HUES48 (cell line): ENCODE measurements around the gene BAHCC1.
A peak's percentile ranks its signal among the peaks of the same experiment; 100 is the strongest.

Source experiments
- H3K27ac ChIP-seq: one replicate; pipeline ENCODE4 v1.7.0; 2013; ENCODE audit warnings: low read depth, low read length, inconsistent platforms
- H3K27me3 ChIP-seq: 2 replicates; pipeline ENCODE4 v1.6.1; 2013; ENCODE audit warnings: mild to moderate bottlenecking, low read length; ENCODE audit not compliant: control insufficient read depth, insufficient read depth
- H3K36me3 ChIP-seq: 2 replicates; pipeline ENCODE4 v1.6.1; 2013; ENCODE audit warnings: low read length; ENCODE audit not compliant: control insufficient read depth, insufficient read depth
- H3K4me1 ChIP-seq: 2 replicates; pipeline ENCODE4 v1.6.1; 2013; ENCODE audit warnings: mild to moderate bottlenecking, low read length; ENCODE audit not compliant: control insufficient read depth, insufficient read depth
- H3K4me3 ChIP-seq: 2 replicates; pipeline ENCODE4 v1.5.1; 2013; ENCODE audit warnings: mild to moderate bottlenecking, low read depth, low read length
- H3K9ac ChIP-seq: 2 replicates; pipeline ENCODE4 v1.6.1; 2013; ENCODE audit warnings: mild to moderate bottlenecking, low read depth, low read length, moderate library complexity
- H3K9me3 ChIP-seq: 2 replicates; pipeline ENCODE4 v1.6.1; 2013; ENCODE audit warnings: low read length; ENCODE audit not compliant: control insufficient read depth, insufficient read depth

BAHCC1 gene

GRCh38 chr17:81512562-81513371 is 117.5 kb downstream of the BAHCC1 start, which contains the start of gene ACTG1:
Gene ACTG1 (minus strand): TSS chr17:81512799. CDS start chr17:81512354, 445 bp downstream.
- Histone ChIP-seq H3K9me3 (no peaks in the 10 kb centered on the region), H3K27ac (peak within 1 kb of the TSS; percentile 97), H3K27me3 (no peaks in the 10 kb centered on the region), H3K36me3 (peaks cover 35% of the 10 kb centered on the region), H3K4me1 (peaks cover 9% of the 10 kb centered on the region), H3K9ac (peak within 1 kb of the TSS; percentile 98), H3K4me3 (peak within 1 kb of the TSS; percentile 97)

GRCh38 chr17:81513372-81513752 is 118.1 kb downstream of the BAHCC1 start:
- H3K9me3 ChIP-seq = no peaks in the 10 kb centered on the region
- H3K4me1 ChIP-seq = peaks cover 14% of the 10 kb centered on the region

GRCh38 chr17:81513753-81514488 is 118.7 kb downstream of the BAHCC1 start:
- peak overlapping the region; percentile 86 for H3K9ac ChIP-seq
- peak overlapping the region; percentile 97 for H3K27ac ChIP-seq
- no peaks in the 10 kb centered on the region for H3K9me3 ChIP-seq
- H3K4me3 ChIP-seq = peak overlapping the region; percentile 74
- H3K36me3 ChIP-seq = peaks cover 33% of the 10 kb centered on the region
- peaks cover 9% of the 10 kb centered on the region for H3K27me3 ChIP-seq
- peaks cover 14% of the 10 kb centered on the region for H3K4me1 ChIP-seq

More at GRCh38 chr17:81513372-81513752, 118.1 kb downstream of the BAHCC1 start:
- peak overlapping the region; percentile 86 for H3K9ac ChIP-seq
- peak overlapping the region; percentile 97 for H3K27ac ChIP-seq
- H3K27me3 ChIP-seq = peaks cover 4% of the 10 kb centered on the region
- peak overlapping the region; percentile 74 for H3K4me3 ChIP-seq
- peaks cover 35% of the 10 kb centered on the region for H3K36me3 ChIP-seq

GRCh38 chr17:81514489-81514738 is 119.2 kb downstream of the BAHCC1 start:
- peaks cover 14% of the 10 kb centered on the region for H3K4me1 ChIP-seq
- H3K4me3 ChIP-seq = peak overlapping the region; percentile 74

GRCh38 chr17:81514739-81515529 is 119.7 kb downstream of the BAHCC1 start:
- H3K27me3 ChIP-seq = peaks cover 17% of the 10 kb centered on the region
- no peaks in the 10 kb centered on the region for H3K9me3 ChIP-seq
- H3K36me3 ChIP-seq = peaks cover 23% of the 10 kb centered on the region
- H3K4me3 ChIP-seq = peak overlapping the region; percentile 74
- peaks cover 14% of the 10 kb centered on the region for H3K4me1 ChIP-seq
- H3K27ac ChIP-seq = peak overlapping the region; percentile 97
- peak overlapping the region; percentile 76 for H3K9ac ChIP-seq

More at GRCh38 chr17:81514489-81514738, 119.2 kb downstream of the BAHCC1 start:
- Histone ChIP-seq H3K9me3 (no peaks in the 10 kb centered on the region), H3K27me3 (peaks cover 13% of the 10 kb centered on the region), H3K36me3 (peaks cover 28% of the 10 kb centered on the region), H3K9ac (peak overlapping the region; percentile 86), H3K27ac (peak overlapping the region; percentile 97)

GRCh38 chr17:81515530-81516041 is 120.3 kb downstream of the BAHCC1 start:
- Histone ChIP-seq H3K36me3 (peaks cover 16% of the 10 kb centered on the region), H3K9me3 (no peaks in the 10 kb centered on the region), H3K4me3 (peak overlapping the region; percentile 74), H3K4me1 (peaks cover 14% of the 10 kb centered on the region), H3K27ac (peak overlapping the region; percentile 97), H3K27me3 (peaks cover 23% of the 10 kb centered on the region), H3K9ac (peak overlapping the region; percentile 76)
